ENCODE results near the gene CAPZA1. TPM values are rescaled to one million over a fixed set of nuclear protein-coding genes. Genes with fewer than 3 reads are reported as not detected.

Gene CAPZA1
- total and polyA plus RNA-seq, 10 of the 15 experiments (the other 5 are each of a cell fraction or from before 2014, with no cell fraction given), result 187 to 886 (median 278) TPM

GRCh38 chr1:112674440-112674985 lies 54.9 kb downstream of the CAPZA1 start, which contains the start of gene MOV10 (continued):
- TF ChIP-seq CEBPZ (IDR thresholded peaks at IDR 0.05; ENCODE audit: low read depth, low read length) (no peak), ZNF622 (IDR thresholded peaks at IDR 0.05) (no peak), RFX5 (IDR thresholded peaks at IDR 0.05; ENCODE audit: low read depth, low read length) (no peak), CBFB (IDR thresholded peaks at IDR 0.05; ENCODE audit: low read depth) (peak; percentile 43; the same call in 1 of the 2 replicates), FOXK2 (IDR thresholded peaks at IDR 0.05) (no peak), E2F8 (IDR thresholded peaks at IDR 0.05; ENCODE audit: low read depth, partially characterized antibody) (no peak), E4F1 (IDR thresholded peaks at IDR 0.05; ENCODE audit: borderline replicate concordance, partially characterized antibody) (no peak), CTCF (IDR thresholded peaks at IDR 0.05 in 2 of 3, conservative IDR thresholded peaks at IDR 0.05 in 1 of 3; ENCODE audit: control insufficient read depth in 2 of 3, extremely low read depth in 1 of 3, insufficient read depth in 1 of 3, low read depth in 3 of 3, low read length in 3 of 3) (no peak), NKRF (conservative IDR thresholded peaks at IDR 0.05) (no peak), IKZF2 (IDR thresholded peaks at IDR 0.05) (peak; percentile 49 to 64; a peak in 2 of 4 replicates), TCF3 (IDR thresholded peaks at IDR 0.05; ENCODE audit: borderline replicate concordance, insufficient read depth, low read depth, low read length) (no peak), TAF1 (IDR thresholded peaks at IDR 0.05; ENCODE audit: borderline replicate concordance, low read depth, low read length) (peak; percentile 84), USF1 (IDR thresholded peaks at IDR 0.05; ENCODE audit: borderline replicate concordance, extremely low read length, insufficient read depth, low read depth, low read length) (no peak), EED (IDR thresholded peaks at IDR 0.05; ENCODE audit: low read depth) (no peak; the same call in none of the 2 replicates), FOXM1 (IDR thresholded peaks at IDR 0.05; ENCODE audit: low read depth, low read length) (0 out of 2 replicates have a peak, but pooled peaks have one; percentile 1)
